GM13977 (cell line): ENCODE measurements around the gene EPN2.

Experiments used
- DNase-seq: peaks from one replicate; pipeline ENCODE4 v3.0.0; 2012; ENCODE audit warnings: low spot score
- CTCF ChIP-seq: IDR thresholded peaks from 2 replicates; pipeline ENCODE4 v1.5.1; 2012; ENCODE audit warnings: mild to moderate bottlenecking, control low read depth; ENCODE audit not compliant: insufficient read depth; ENCODE audit errors: extremely low read depth, missing control alignments
- in situ Hi-C: fragments of 300-500 bp; cut with MboI; formaldehyde crosslinking; loops from one replicate; pipeline ENCODE4 v1.12.0; 2022; ENCODE audit warnings: low sequenced_read_pairs, low pct_unique_long_range_greater_than_20kb, mixed read lengths, inconsistent platforms; ENCODE audit not compliant: unreplicated experiment

Gene EPN2

GRCh38 chr17:19329136-19329535, 92.0 kb downstream of the EPN2 start:
- no peak for TF ChIP-seq CTCF
- in situ Hi-C loops = no loop called here
- no peak for DNase-seq

- in situ Hi-C loops = no loop called here
- DNase-seq = no peak
- TF ChIP-seq CTCF = no peak
Measured at GRCh38 chr17:19329839-19330238, 92.7 kb downstream of the EPN2 start.

- in situ Hi-C loops = no loop called here
- no peak for DNase-seq
Measured at GRCh38 chr17:19330271-19330670, 93.1 kb downstream of the EPN2 start.

GRCh38 chr17:19331134-19331533, 94.0 kb downstream of the EPN2 start:
- no peak for TF ChIP-seq CTCF
- DNase-seq = no peak
- in situ Hi-C loops = no loop called here

More at GRCh38 chr17:19330271-19330670, 93.1 kb downstream of the EPN2 start:
- no peak for TF ChIP-seq CTCF

GRCh38 chr17:19331543-19332245, 94.5 kb downstream of the EPN2 start:
- in situ Hi-C loops = no loop called here
- TF ChIP-seq CTCF = no peak
- DNase-seq = no peak

GRCh38 chr17:19332371-19333131, 95.4 kb downstream of the EPN2 start:
- DNase-seq = no peak
- in situ Hi-C loops = no loop called here
- TF ChIP-seq CTCF = no peak
